ENCODE results near the gene SLC35E3. TPM values are rescaled to one million over a fixed set of nuclear protein-coding genes. Genes with fewer than 3 reads are reported as not detected.
"Not testable (repeated sequence)": the region's sequence is repeated elsewhere in the genome, so short reads cannot be mapped to it uniquely, and the experiment has no call there.

Gene SLC35E3
- total RNA-seq, 1 donor from 2014 or later = 3.4 TPM

- DNase-seq = no peak
Measured at GRCh38 chr12:68814490-68815231, 68.7 kb downstream of the SLC35E3 start.

GRCh38 chr12:68815232-68815927 is 69.4 kb downstream of the SLC35E3 start:
- no peak for DNase-seq

- no peak for DNase-seq
Measured at GRCh38 chr12:68815928-68816800, 70.2 kb downstream of the SLC35E3 start.

GRCh38 chr12:68819481-68819880 is 73.5 kb downstream of the SLC35E3 start:
- DNase-seq = not testable (repeated sequence)

- no peak for DNase-seq
Measured at GRCh38 chr12:68821357-68822188, 75.6 kb downstream of the SLC35E3 start.

- no peak for DNase-seq
Measured at GRCh38 chr12:68823696-68824095, 77.7 kb downstream of the SLC35E3 start.

- DNase-seq = no peak
Measured at GRCh38 chr12:68824131-68824530, 78.2 kb downstream of the SLC35E3 start.

- DNase-seq = no peak
Measured at GRCh38 chr12:68824597-68825250, 78.7 kb downstream of the SLC35E3 start.

- DNase-seq = no peak
Measured at GRCh38 chr12:68825569-68826217, 79.7 kb downstream of the SLC35E3 start.

- no peak for DNase-seq
Measured at GRCh38 chr12:68827895-68828671, 82.1 kb downstream of the SLC35E3 start.

GRCh38 chr12:68828672-68829068 is 82.7 kb downstream of the SLC35E3 start:
- no peak for DNase-seq

Other genes with a start within 250 kb of the SLC35E3 start
- 178 TPM for gene RAP1B, start 135.3 kb upstream of the SLC35E3 start, total RNA-seq
- gene NUP107, start 59.2 kb upstream of the SLC35E3 start, total RNA-seq = 47.2 TPM
- gene MDM2, start 62.0 kb downstream of the SLC35E3 start, total RNA-seq = 65.4 TPM
- 20.5 TPM for gene CPM, start 187.0 kb downstream of the SLC35E3 start, total RNA-seq

Data from skin of body (tissue), 2 donors.